DMS 273 (cell line): ENCODE measurements around the gene PLK4.
"Not testable (repeated sequence)": the region's sequence is repeated elsewhere in the genome, so short reads cannot be mapped to it uniquely, and the experiment has no call there.

Experiments used
- DNase-seq: peaks from one replicate; lab custom pipeline; 2025; ENCODE audit not compliant: unreplicated experiment; lab: John Stamatoyannopoulos, UW

The PLK4 gene

DNA sequence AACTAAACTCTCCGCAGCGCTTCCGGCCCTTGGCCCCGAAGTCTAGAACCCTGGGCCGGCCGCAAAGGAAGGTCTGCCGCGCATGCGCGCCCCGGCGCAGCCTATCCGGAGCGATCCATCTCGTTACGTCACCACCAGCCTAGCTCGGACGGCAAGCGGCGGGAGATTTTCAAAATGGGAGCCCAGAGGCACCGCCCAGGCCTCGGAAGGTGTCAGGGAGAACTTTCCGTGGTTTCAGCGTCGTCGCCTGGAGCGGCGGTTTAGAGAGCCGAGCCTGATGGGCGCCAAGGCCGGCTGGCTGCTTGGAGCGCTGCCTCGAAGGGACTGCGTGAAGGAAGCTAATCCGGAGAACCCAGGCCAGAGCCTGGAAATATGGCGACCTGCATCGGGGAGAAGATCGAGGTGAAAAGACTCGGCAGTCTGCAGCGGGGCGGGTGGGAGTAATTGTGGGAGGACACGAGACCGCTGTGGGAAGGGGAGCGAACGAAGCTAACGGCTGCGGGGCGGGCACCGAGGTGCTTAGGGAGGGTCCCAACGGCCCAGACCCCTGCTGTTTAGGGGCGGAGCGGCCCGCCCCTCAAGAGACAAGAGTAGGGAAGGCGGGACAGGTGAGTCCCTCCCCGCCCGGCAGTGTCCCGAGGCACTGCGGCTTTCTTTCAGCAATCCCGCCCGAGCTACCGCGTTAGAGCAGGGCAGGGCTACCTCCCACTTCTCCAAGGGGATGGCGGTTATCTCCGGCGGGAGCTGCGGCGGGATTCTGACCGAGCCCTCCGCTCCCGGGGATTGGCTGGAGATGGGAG, at the start of gene PLK4:
Gene PLK4, plus strand, starts transcription at position 131 of the 800 bp plus-strand sequence. Its CDS starts 242 bp downstream, at position 373.
- DNase-seq, result peak; percentile 97

DNA sequence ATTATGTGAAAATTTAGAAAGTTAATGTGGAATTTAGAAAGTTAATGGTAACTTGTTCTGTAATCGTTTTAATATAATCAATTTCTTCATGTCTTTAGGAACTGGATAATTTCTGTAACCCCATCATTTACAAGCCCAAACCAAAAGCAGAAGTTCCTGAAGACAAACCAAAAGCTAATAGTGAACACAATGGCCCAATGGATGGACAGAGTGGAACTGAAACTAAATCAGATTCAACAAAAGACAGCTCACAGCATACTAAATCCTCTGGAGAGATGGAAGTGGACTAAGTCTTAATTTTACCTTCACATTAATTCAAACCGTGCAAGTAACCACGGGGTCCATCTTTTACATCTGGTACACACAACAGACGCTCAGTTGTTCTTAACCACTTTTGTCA, 48.1 kb upstream of the PLK4 start:
- DNase-seq, result no peak

DNA sequence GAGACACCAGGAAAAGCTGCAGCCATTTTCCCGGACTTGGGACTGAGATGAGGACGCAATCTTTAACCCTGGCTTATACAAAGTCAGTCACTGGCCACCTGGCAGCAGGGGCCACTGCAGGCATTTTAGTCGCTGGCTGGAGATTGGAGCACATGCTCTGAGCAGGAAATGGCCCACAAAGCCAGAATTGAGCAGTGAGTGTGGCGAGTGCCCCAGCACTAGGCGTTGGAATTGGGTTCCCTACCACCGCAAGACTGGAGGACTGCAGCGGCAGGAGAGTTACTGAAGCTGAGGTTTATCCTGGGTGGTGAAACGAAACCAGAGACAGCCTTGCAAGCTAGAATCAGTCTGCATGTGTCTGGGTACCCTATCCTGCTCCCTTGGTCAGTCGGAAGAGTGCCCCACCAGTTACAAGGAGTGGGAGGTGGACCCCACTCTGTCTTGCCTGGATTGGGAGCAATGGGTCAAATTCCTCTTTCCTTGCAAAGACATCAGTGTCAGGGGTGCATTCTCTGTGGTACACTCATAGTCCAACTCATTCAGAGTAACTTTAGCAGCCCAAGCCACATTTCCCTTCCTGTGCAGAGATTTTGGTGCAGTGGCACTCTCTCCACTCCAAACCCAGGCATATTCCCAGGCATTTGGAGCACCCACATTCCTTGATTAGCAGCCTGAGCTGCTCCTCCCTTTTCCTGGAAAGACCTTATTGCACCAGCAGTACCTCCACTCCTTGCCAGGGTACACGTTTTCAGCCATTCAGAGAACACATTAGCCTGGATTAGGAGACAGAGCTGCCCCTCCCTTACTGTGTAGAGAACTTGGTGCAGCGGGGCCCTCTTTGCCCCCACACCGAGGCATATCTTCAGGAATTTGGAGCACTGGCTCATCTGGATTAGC, 36.7 kb upstream of the PLK4 start:
- DNase-seq, result no peak

DNA sequence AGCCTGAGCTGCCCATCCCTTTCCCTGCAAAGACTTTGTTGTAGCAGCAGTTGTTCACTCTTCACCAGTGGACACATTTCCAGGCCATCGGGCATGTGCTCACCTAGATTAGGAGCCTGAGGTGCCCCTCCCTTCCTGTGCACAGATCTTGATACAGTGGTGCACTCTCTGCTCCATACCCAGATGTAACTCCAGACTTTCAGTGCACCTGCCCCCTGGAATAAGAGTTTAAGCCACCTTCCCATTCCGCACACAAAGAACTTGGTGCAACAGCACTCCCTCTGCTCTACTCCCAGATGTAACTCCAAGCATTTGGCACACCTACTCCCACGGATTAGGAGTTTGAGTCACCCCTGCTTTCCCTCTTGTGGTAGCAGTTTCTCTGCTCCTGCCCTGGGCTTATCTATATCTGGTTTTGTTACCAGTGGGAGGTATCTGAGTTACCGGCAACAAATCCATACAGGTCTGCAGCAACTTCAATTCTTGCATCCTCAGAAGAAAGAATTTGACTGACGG, 36.0 kb upstream of the PLK4 start:
- DNase-seq, result no peak

DNA sequence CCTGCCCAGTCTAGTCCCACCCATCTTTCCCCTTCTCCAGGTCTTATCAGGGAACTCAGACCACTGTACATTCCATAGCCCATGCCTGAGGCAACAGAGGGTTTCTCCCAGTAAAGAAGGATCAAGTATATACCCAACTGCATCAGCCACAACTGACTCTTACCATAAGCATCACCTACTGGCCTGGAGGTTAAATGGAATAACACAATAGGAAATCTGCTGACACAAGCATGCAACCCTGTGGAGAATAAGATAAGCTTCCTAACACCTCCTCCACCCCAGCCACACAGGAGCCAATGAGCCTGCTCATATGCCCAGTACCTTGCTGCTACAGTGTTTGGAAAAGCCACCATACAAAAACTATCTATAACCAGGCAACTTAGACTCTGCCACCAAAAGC, 34.6 kb upstream of the PLK4 start:
- no peak for DNase-seq

DNA sequence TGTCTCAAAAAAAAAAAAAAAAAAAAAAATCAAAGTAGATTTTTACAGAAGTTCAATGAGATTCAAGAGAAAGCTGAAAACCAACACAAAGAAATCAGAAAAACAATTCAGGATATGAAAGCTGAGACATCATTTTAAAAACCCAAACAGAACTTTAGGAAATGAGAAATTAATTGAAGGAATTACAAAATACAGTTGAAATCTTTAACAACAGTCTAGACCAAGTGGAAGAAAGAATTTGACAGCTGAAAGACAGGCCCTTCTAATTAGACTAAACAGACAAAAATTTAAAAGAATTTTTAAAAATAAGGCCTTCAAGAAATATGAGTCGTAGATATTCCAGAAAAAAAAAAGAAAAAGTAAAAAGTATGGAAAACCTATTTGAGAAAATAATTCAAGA, 33.9 kb upstream of the PLK4 start:
- no peak for DNase-seq

DNA sequence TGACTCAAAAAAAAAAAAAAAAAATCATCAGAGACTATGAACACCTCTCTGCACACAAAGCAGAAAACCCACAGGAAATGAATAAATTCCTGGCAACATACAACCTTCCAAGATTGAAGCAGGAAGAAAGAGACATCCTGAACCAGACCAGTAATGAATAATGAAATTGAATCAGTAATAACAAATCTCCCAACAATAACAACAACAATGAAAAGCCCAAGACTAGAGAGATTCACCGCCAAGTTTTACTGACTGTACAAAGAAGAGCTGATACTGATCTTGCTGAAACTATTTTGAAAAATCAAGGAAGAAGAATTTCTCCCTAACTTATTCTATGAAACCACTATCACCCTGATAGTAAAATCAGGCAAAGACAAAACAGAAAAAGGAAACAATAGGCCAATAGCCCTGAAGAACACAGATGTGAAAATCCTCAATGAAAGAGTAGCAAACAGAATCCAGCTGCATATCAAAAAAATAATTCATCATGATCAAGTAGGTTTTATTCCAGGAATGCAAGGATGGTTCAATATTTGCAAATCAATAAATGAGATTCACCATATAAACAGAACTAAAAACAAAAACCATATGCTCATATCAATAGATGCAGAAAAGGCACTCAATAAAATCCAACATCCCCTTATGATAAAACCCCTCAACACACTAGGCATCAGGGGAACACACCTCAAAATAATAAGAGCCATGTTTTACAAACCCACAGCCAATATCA, 31.0 kb upstream of the PLK4 start:
- no peak for DNase-seq

DNA sequence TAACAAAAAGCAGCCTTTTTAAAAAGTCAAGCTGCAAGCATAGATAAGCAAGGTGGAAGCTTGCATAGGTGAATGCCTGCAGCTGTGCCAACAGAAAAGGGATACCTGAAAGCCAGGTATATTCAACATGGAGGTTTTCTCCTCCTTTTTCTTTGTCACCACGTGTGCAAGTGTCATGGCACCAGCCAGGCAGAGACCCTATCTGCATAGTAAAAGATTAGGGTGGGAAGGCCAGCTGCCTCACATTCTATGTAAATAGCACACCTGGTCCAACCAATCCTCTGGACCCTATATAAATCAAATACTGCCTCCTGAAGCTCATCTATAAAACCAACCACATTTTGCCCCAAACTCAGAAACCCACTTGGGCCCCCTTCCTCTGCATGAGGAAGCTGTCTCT, 28.0 kb upstream of the PLK4 start:
- DNase-seq, result no peak

DNA sequence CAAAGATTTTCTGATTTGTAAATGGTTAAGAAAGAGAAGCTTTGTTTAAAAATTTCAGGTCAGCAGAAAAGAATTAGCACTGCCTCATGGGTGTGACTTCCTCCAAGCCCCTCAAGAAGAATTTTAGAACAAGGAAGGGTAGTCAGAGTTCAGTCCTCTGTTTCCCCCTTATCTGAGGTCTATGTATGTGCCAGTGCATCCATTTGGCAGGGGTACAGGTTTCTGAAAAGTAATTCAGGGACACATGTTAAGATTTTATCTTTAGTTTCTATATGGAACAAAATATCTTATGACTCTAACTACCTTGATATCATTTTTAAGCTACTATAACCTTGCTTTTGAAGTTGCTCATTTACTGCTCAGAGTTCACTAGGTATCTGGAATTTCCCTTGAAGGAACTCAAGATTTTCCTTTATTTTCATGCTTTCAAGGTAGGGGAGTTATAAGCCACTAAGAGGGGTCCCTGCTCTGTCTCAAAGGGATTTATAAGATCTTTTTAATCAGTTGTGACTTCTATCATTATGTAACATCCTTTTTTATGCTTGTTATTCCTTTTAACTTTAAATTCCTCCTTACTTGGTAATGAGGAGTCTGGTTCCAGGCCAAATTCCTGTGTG, 24.4 kb upstream of the PLK4 start:
- no peak for DNase-seq

DNA sequence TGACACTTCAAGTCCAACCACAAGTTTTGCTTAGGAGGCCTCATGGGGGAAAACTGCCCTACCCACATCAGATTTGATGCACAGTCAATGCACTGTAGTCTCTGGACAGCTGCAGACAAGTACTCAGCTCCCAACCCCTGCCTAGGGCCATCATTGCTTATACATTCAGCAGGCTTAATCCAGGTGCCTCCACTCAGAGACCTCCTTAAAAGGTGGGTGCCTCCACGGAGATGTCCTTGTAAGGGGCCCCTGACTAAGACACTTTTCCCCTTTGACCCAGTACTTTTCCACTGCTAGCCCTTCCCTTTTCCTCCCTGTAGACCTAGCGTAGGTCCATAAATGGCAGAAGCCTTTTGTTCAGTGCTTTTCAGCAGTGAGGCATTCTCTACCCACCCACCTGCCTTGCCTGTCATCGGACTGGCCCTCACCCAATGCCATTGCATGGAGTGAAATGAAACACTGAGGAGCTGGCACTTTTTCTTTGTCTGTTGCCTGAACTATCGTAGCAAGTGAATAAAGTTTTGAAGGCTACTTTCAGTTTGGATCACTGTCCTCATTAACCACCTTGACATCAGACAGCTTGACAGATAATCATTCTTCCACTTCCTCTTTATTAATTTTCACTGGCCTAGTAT, 23.8 kb upstream of the PLK4 start:
- no peak for DNase-seq

DNA sequence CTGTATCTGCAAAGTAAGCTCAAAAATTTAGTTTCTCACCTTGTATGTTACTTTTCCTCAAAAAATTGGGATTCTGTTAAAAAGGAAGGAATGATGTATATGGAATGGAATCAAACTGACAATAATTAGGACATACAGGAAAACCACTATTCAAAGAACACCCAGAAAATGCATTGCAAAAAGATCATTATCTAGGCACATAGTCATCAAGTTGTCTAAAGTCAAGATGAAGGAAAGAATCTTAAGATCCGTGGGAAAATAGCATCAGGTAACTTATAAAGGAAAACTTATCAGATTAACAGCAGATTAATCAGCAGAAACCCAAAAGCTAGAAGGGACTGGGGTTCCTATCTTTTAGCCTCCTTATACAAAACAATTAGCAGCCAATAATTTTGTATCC, 23.1 kb upstream of the PLK4 start:
- DNase-seq, result no peak

DNA sequence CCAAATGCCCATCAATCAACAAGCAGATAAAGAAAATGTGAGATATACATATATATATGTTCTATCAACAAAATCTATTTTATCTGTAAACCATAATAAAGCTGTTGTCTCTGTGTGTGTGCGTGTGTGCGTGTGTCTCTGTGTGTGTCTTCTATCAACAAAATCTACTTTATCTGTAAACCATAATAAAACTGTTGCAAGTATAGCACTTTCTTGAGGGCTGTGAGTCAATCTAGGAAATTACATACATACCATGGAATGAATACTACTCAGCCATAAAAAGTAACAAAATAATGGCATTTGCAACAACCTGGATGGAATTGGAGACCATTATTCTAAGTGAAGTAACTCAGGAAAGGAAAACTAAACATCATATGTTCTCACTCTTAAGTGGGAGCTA, 12.5 kb upstream of the PLK4 start:
- no peak for DNase-seq

DNA sequence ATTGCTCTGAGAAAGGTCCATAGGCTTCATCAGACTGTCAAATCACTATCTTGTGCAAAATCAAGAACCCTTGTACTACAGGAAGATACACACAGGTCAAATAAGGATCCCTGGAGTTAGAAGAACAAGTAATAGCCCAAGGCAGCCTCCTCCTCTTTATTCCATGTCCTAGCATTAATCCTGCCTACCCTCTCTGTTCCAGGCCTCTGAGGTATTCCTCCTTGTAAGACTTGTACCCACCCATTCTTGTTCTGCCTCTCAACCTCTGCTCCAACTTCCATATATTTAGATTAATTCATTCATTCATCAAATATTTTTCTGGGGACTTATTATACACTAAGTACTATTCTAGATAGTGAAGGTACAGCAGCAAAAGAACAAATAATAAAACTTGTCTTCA, 10.4 kb upstream of the PLK4 start:
- no peak for DNase-seq

DNA sequence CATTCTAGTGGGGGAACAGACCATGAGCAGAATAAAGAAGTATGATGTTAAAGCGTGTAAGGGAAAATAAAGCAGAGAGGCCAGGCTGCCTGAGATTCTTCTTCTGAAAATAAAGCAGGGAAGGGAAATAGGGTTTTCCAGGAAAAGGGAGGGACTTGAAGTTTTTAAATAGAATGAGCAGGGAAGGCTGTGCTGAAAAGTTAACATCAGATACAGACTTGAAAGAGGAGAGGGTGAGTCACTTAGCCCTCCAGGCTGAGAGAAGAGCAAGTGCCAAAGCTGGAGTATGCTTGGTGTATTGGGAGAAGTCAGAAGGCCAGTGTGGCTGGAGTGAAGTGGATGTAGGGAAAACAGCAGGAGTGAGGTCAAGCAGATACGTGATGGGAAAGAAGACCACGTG, 10.0 kb upstream of the PLK4 start:
- no peak for DNase-seq

DNA sequence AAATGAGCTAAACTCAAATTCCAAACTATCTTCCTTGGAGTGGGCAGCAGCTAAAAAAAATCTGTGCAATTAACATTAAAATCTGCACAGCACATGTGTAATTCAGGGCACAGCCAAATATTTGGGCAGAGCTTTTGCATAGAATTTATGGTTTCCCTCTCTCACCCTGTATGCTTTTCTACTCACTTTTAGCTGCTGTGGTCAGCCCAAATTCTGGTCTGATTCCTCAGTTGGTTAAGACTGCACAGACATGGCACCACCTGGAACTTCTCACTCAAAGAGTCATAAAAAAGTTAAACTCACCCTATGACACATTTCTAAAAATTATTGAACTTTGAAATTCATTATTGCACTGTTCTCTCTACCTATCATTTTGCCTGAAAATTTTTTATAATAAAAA, 4.9 kb upstream of the PLK4 start:
- DNase-seq, result no peak

DNA sequence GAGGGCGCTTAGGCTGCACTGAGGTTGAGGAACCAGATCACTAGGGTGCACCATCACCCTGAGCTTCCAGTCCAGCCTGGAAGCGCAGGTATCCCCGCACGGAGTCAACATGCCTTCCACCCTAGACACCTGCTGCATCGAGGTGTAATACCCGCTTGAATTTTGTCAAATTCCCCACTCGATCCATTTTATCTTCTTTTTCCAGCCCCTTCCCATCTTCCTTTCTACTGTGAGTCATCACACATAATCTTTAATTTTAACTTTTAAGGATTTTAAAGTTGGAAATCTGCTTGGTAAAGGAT, 821 bp downstream of the PLK4 start:
- no peak for DNase-seq

DNA sequence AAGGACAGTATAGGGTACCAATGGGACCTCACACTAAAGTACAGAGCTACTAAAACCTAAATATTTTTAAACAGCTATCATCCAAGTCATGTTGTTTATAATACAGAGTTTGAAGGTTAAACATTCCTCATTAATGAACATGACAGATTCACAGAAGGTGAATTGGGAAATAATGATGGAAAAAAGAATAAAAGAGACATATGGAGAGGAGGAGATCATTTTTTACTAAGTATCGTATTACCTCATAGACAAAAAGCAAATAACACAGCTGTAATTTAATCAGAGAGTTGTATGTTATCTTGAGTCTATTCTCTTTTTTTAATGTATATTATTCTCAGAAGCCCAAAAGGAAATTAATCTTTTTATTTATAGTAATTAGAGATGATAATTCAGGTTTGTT, 7.9 kb downstream of the PLK4 start:
- peak; percentile 43 for DNase-seq

DNA sequence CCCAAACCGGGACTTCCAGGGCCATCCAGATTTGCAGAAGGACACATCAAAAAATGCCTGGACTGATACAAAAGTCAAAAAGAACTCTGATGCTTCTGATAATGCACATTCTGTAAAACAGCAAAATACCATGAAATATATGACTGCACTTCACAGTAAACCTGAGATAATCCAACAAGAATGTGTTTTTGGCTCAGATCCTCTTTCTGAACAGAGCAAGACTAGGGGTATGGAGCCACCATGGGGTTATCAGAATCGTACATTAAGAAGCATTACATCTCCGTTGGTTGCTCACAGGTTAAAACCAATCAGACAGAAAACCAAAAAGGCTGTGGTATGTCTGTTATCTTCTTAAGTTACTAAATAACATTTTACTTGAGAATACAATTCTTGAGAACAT, 9.2 kb downstream of the PLK4 start:
- DNase-seq, result peak; percentile 19

DNA sequence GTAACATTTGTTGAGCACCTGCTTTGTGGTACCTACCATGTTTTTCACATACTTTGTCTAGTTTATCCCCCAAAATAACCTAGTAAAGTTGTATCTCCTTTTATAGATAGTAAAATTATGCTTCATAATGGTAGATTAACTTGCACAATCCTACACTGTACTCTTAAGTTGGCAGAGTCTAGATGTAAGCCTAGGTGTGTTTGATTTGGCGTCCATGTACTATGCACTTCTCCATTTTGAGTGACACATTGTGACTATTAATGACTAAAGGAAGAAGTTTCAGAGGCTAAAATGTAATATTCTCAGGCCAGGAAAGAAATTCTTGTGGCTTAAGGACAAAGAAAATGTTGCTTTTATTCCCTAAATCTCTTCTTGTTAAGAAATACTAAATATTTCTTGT, 15.4 kb downstream of the PLK4 start:
- no peak for DNase-seq

DNA sequence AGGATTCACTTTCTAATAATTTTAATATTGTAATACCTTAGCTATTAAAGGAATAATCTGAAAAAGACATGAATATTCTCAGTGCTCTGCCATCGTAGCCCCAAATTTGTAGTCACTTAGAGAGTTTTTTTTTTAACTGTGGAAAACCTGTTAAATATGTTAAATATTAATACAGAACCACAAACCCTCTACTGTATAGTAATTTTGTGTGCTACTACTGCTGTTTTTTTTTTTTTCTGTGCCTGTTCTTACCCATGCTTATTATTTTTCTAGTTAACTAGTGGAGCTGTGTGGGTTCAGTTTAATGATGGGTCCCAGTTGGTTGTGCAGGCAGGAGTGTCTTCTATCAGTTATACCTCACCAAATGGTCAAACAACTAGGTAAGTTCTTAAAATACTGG, 15.8 kb downstream of the PLK4 start:
- no peak for DNase-seq

DNA sequence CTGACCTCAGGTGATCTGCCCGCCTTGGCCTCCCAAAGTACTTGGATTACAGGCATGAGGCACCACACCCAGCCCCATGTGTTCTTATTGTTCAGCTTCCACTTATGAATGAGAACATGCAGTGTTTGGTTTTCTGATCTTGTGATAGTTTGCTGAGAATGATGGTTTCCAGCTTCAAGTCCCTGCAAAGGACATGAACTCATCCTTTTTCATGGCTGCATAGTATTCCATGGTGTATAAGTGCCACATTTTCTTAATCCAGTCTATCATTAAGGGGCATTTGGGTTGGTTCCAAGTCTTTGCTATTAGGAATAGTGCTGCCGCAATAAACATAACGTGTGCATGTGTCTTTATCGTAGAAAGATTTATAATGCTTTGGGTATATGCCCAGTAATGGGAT, 19.0 kb downstream of the PLK4 start:
- not testable (repeated sequence) for DNase-seq
